Activated T-cell treated with anti-CD3 and anti-CD28 coated beads, Interleukin-2, amount 50 U/mL, for 4 hours (primary cell): ENCODE measurements around the gene CNEP1R1. TPM values are rescaled to one million over a fixed set of nuclear protein-coding genes. Genes with fewer than 3 reads are reported as not detected.
"Not testable (repeated sequence)": the region's sequence is repeated elsewhere in the genome, so short reads cannot be mapped to it uniquely, and the experiment has no call there.

Experiments
- ATAC-seq, 2 donors: fragments of 200-7000 bp; cut with Tn5 transposase; one replicate each; pipeline ENCODE4 v1.10.0; 2021
- DNase-seq: peaks from one replicate; pipeline ENCODE4 v3.0.0-alpha.2; 2020
- H3K27me3 Mint-ChIP-seq: one replicate; pipeline ENCODE4 v1.8.0; 2021; ENCODE audit warnings: low read depth, mixed read lengths
- H3K36me3 Mint-ChIP-seq: one replicate; pipeline ENCODE4 v1.8.0; 2022; ENCODE audit warnings: mixed read lengths; ENCODE audit not compliant: insufficient read depth
- H3K4me1 Mint-ChIP-seq: one replicate; pipeline ENCODE4 v1.8.0; 2021; ENCODE audit warnings: low read depth, mixed read lengths
- H3K4me3 Mint-ChIP-seq: one replicate; pipeline ENCODE4 v1.8.0; 2021; ENCODE audit warnings: mild to moderate bottlenecking, moderate library complexity, mixed read lengths
- H3K9me3 Mint-ChIP-seq: one replicate; pipeline ENCODE4 v1.8.0; 2021; ENCODE audit warnings: mixed read lengths
- total RNA-seq, 3 donors: library from RNA; stranded (reverse); gene quantifications; one replicate each; pipeline ENCODE4 v1.2.1, GENCODE V29; 2021

The CNEP1R1 gene
- total RNA-seq, 3 donors from 2014 or later: 16.2 to 20.0 (median 17.6) TPM

- Mint-ChIP-seq H3K4me3 (no peak overlapping the region), H3K4me1 (no peaks in the 10 kb centered on the region), H3K36me3 (no peaks in the 10 kb centered on the region), H3K9me3 (peaks cover 3% of the 10 kb centered on the region), H3K27me3 (peaks cover 13% of the 10 kb centered on the region)
- ATAC-seq (no peak), DNase-seq (no peak)
Measured at GRCh38 chr16:50004239-50004638, 20.8 kb upstream of the CNEP1R1 start.

GRCh38 chr16:50006964-50007363 is 18.1 kb upstream of the CNEP1R1 start:
- H3K27me3 Mint-ChIP-seq: peaks cover 13% of the 10 kb centered on the region
- H3K9me3 Mint-ChIP-seq: peaks cover 3% of the 10 kb centered on the region
- no peak for ATAC-seq

GRCh38 chr16:50007744-50008143 is 17.3 kb upstream of the CNEP1R1 start:
- Mint-ChIP-seq H3K36me3 (no peaks in the 10 kb centered on the region), H3K4me1 (no peaks in the 10 kb centered on the region), H3K27me3 (peaks cover 6% of the 10 kb centered on the region), H3K9me3 (peaks cover 3% of the 10 kb centered on the region), H3K4me3 (no peak overlapping the region)
- ATAC-seq (no peak), DNase-seq (no peak)

More at GRCh38 chr16:50006964-50007363, 18.1 kb upstream of the CNEP1R1 start:
- Mint-ChIP-seq H3K4me3 (no peak overlapping the region), H3K4me1 (no peaks in the 10 kb centered on the region), H3K36me3 (no peaks in the 10 kb centered on the region)
- no peak for DNase-seq

- Mint-ChIP-seq H3K27me3 (no peaks in the 10 kb centered on the region), H3K36me3 (no peaks in the 10 kb centered on the region), H3K4me3 (no peak overlapping the region), H3K4me1 (no peaks in the 10 kb centered on the region), H3K9me3 (no peaks in the 10 kb centered on the region)
- DNase-seq (no peak), ATAC-seq (no peak)
Measured at GRCh38 chr16:50010212-50010611, 14.8 kb upstream of the CNEP1R1 start.

GRCh38 chr16:50011707-50012106 is 13.3 kb upstream of the CNEP1R1 start:
- ATAC-seq: no peak
- DNase-seq: no peak
- Mint-ChIP-seq H3K9me3 (no peaks in the 10 kb centered on the region), H3K4me3 (no peak overlapping the region), H3K4me1 (no peaks in the 10 kb centered on the region), H3K27me3 (no peaks in the 10 kb centered on the region), H3K36me3 (no peaks in the 10 kb centered on the region)

GRCh38 chr16:50012182-50012581 is 12.8 kb upstream of the CNEP1R1 start:
- Mint-ChIP-seq H3K36me3 (no peaks in the 10 kb centered on the region), H3K4me3 (no peak overlapping the region), H3K4me1 (no peaks in the 10 kb centered on the region), H3K9me3 (no peaks in the 10 kb centered on the region), H3K27me3 (no peaks in the 10 kb centered on the region)
- ATAC-seq: no peak
- DNase-seq: no peak

GRCh38 chr16:50014211-50014610 is 10.8 kb upstream of the CNEP1R1 start:
- not testable (repeated sequence) for ATAC-seq, H3K4me3 Mint-ChIP-seq, DNase-seq, H3K27me3 Mint-ChIP-seq, H3K36me3 Mint-ChIP-seq, H3K9me3 Mint-ChIP-seq, H3K4me1 Mint-ChIP-seq

GRCh38 chr16:50015631-50016030 is 9.4 kb upstream of the CNEP1R1 start:
- ATAC-seq (no peak), DNase-seq (no peak)
- Mint-ChIP-seq H3K4me1 (no peaks in the 10 kb centered on the region), H3K36me3 (no peaks in the 10 kb centered on the region), H3K4me3 (no peak overlapping the region), H3K9me3 (no peaks in the 10 kb centered on the region), H3K27me3 (no peaks in the 10 kb centered on the region)

GRCh38 chr16:50017553-50017952 is 7.5 kb upstream of the CNEP1R1 start:
- H3K36me3 Mint-ChIP-seq: no peaks in the 10 kb centered on the region
- no peaks in the 10 kb centered on the region for H3K9me3 Mint-ChIP-seq
- no peaks in the 10 kb centered on the region for H3K27me3 Mint-ChIP-seq
- no peak overlapping the region for H3K4me3 Mint-ChIP-seq
- H3K4me1 Mint-ChIP-seq: no peaks in the 10 kb centered on the region
- ATAC-seq: no peak
- no peak for DNase-seq

- Mint-ChIP-seq H3K4me1 (peaks cover 12% of the 10 kb centered on the region), H3K9me3 (no peaks in the 10 kb centered on the region), H3K27me3 (no peaks in the 10 kb centered on the region), H3K36me3 (no peaks in the 10 kb centered on the region), H3K4me3 (no peak overlapping the region)
- no peak for DNase-seq
- no peak for ATAC-seq
Measured at GRCh38 chr16:50021544-50021943, 3.5 kb upstream of the CNEP1R1 start.

- ATAC-seq (no peak), DNase-seq (no peak)
- H3K9me3 Mint-ChIP-seq: no peaks in the 10 kb centered on the region
- H3K36me3 Mint-ChIP-seq: peaks cover 1% of the 10 kb centered on the region
- peaks cover 18% of the 10 kb centered on the region for H3K4me1 Mint-ChIP-seq
- H3K4me3 Mint-ChIP-seq: no peak overlapping the region
- no peaks in the 10 kb centered on the region for H3K27me3 Mint-ChIP-seq
Measured at GRCh38 chr16:50023641-50024040, 1.4 kb upstream of the CNEP1R1 start.

- Mint-ChIP-seq H3K4me3 (peak overlapping the region; percentile 94), H3K27me3 (no peaks in the 10 kb centered on the region), H3K9me3 (no peaks in the 10 kb centered on the region), H3K4me1 (peaks cover 18% of the 10 kb centered on the region), H3K36me3 (peaks cover 1% of the 10 kb centered on the region)
- no peak for DNase-seq
- no peak for ATAC-seq
Measured at GRCh38 chr16:50024207-50024606, 818 bp upstream of the CNEP1R1 start.

GRCh38 chr16:50025537-50025931 is 509 bp downstream of the CNEP1R1 start:
- Mint-ChIP-seq H3K4me3 (peak overlapping the region; percentile 94), H3K36me3 (peaks cover 1% of the 10 kb centered on the region), H3K9me3 (no peaks in the 10 kb centered on the region), H3K4me1 (peaks cover 18% of the 10 kb centered on the region), H3K27me3 (no peaks in the 10 kb centered on the region)
- DNase-seq: peak; percentile 7
- peak; percentile 25 to 34 for ATAC-seq

GRCh38 chr16:50027829-50028228 is 2.8 kb downstream of the CNEP1R1 start:
- Mint-ChIP-seq H3K9me3 (no peaks in the 10 kb centered on the region), H3K36me3 (peaks cover 13% of the 10 kb centered on the region), H3K27me3 (no peaks in the 10 kb centered on the region), H3K4me1 (peaks cover 18% of the 10 kb centered on the region), H3K4me3 (no peak overlapping the region)
- no peak for DNase-seq
- no peak for ATAC-seq

GRCh38 chr16:50035468-50035992 is 10.5 kb downstream of the CNEP1R1 start:
- no peak for ATAC-seq
- Mint-ChIP-seq H3K27me3 (no peaks in the 10 kb centered on the region), H3K9me3 (no peaks in the 10 kb centered on the region), H3K4me1 (peaks cover 5% of the 10 kb centered on the region), H3K36me3 (peaks cover 26% of the 10 kb centered on the region), H3K4me3 (no peak overlapping the region)
- no peak for DNase-seq

- Mint-ChIP-seq H3K4me3 (no peak overlapping the region), H3K27me3 (no peaks in the 10 kb centered on the region), H3K9me3 (no peaks in the 10 kb centered on the region), H3K36me3 (peaks cover 19% of the 10 kb centered on the region), H3K4me1 (peaks cover 5% of the 10 kb centered on the region)
- ATAC-seq (no peak), DNase-seq (no peak)
Measured at GRCh38 chr16:50036426-50036825, 11.4 kb downstream of the CNEP1R1 start.
